ENCODE results near the gene PALB2. TPM values are rescaled to one million over a fixed set of nuclear protein-coding genes. Genes with fewer than 3 reads are reported as not detected.
"Not testable (repeated sequence)": the region's sequence is repeated elsewhere in the genome, so short reads cannot be mapped to it uniquely, and the experiment has no call there.

PALB2 gene
- total RNA-seq, 1 experiment from 2014 or later: 40.3 TPM

- no peak overlapping the region for H3K27ac Mint-ChIP-seq
- no CpG with 5 or more reads among the region's 14 CpGs for WGBS (ENCODE audit: extremely low coverage, insufficient read length, low lambda C conversion rate)
- H3K79me1 ChIP-seq (ENCODE audit: insufficient read depth, low read depth, low read length, poor library complexity, severe bottlenecking): no peaks in the 10 kb centered on the region
- no peaks in the 10 kb centered on the region for H3K4me1 Mint-ChIP-seq
- no peak overlapping the region for H3K23ac ChIP-seq (ENCODE audit: insufficient read length, low read depth, low read length)
- H3K4me2 ChIP-seq (ENCODE audit: insufficient read depth, insufficient read length, low read length): no peak overlapping the region
- H3K14ac ChIP-seq (ENCODE audit: insufficient read depth, low read length): no peak overlapping the region
- H3K27me3 ChIP-seq (ENCODE audit: insufficient read depth, low read length): no peaks in the 10 kb centered on the region
- TF ChIP-seq CTCF (conservative IDR thresholded peaks at IDR 0.05): no peak
- H4K5ac ChIP-seq (ENCODE audit: insufficient read length, low read depth, low read length): no peak overlapping the region
- H3K9me3 Mint-ChIP-seq: peaks cover 0 to 1% of the 10 kb centered on the region in 2 experiments; a peak in 1 of 5 replicates
- H3K9me3 ChIP-seq (ENCODE audit: control insufficient read depth, low read depth, low read length): no peaks in the 10 kb centered on the region
- H3K36me3 Mint-ChIP-seq (ENCODE audit: insufficient read depth in 1 of 3, low read depth in 3 of 3): peaks cover 22 to 89% (median 83%) of the 10 kb centered on the region in 3 experiments
- no peaks in the 10 kb centered on the region for H3K79me2 ChIP-seq (ENCODE audit: insufficient read depth, low read length)
- H4K20me1 ChIP-seq (ENCODE audit: control insufficient read depth, insufficient read depth, insufficient read length): no peaks in the 10 kb centered on the region
- no peak overlapping the region for H2AFZ ChIP-seq (ENCODE audit: low read length)
- no peak overlapping the region for H3T11ph ChIP-seq (ENCODE audit: low read length)
- no peak overlapping the region for H3K27ac ChIP-seq (ENCODE audit: insufficient read length, low read depth, low read length)
- peaks cover 3% of the 10 kb centered on the region for H3K23me2 ChIP-seq (ENCODE audit: insufficient read length, low read depth, low read length, poor library complexity, severe bottlenecking)
- H2BK20ac ChIP-seq (ENCODE audit: low read depth, low read length, poor library complexity, severe bottlenecking): no peak overlapping the region
- no peak overlapping the region for H4K91ac ChIP-seq (ENCODE audit: insufficient read length, low read depth, low read length)
- H3K27me3 Mint-ChIP-seq (ENCODE audit: low read depth): no peaks in the 10 kb centered on the region
- no peak overlapping the region for H4K8ac ChIP-seq (replicated peaks; ENCODE audit: insufficient read length, low read depth, low read length)
- H2BK120ac ChIP-seq (ENCODE audit: low read depth, low read length, poor library complexity, severe bottlenecking): no peak overlapping the region
- H3K4ac ChIP-seq (ENCODE audit: low read depth, low read length): no peak overlapping the region
- no peak overlapping the region for H2BK5ac ChIP-seq (ENCODE audit: insufficient read length, low read length)
- H2BK15ac ChIP-seq (ENCODE audit: low read depth, low read length): no peak overlapping the region
- H2AK5ac ChIP-seq (ENCODE audit: insufficient read length, low read length): no peak overlapping the region
- DNase-seq: no peak
- no peaks in the 10 kb centered on the region for H3K4me1 ChIP-seq (ENCODE audit: insufficient read depth, low read length)
- no peak overlapping the region for H3K56ac ChIP-seq (ENCODE audit: insufficient read length, low read depth, low read length)
- no peak overlapping the region for H3K18ac ChIP-seq (ENCODE audit: insufficient read length, low read depth, low read length)
- H2BK12ac ChIP-seq (ENCODE audit: insufficient read length, low read depth, low read length): no peak overlapping the region
- H3K9ac ChIP-seq (ENCODE audit: extremely low read depth, insufficient read length, low read length): no peak overlapping the region
- no peak overlapping the region; a peak in 1 of 5 replicates for H3K4me3 Mint-ChIP-seq
Observed at GRCh38 chr16:23584186-23585076, 56.7 kb downstream of the PALB2 start.

GRCh38 chr16:23583271-23583670 is 57.8 kb downstream of the PALB2 start:
- H2BK20ac ChIP-seq (ENCODE audit: low read depth, low read length, poor library complexity, severe bottlenecking); H2AK5ac ChIP-seq (ENCODE audit: insufficient read length, low read length); H3K56ac ChIP-seq (ENCODE audit: insufficient read length, low read depth, low read length); H4K5ac ChIP-seq (ENCODE audit: insufficient read length, low read depth, low read length); H3K18ac ChIP-seq (ENCODE audit: insufficient read length, low read depth, low read length); H3K9me3 Mint-ChIP-seq; H3K4me3 Mint-ChIP-seq; H2BK120ac ChIP-seq (ENCODE audit: low read depth, low read length, poor library complexity, severe bottlenecking); H2BK12ac ChIP-seq (ENCODE audit: insufficient read length, low read depth, low read length); H3K27me3 Mint-ChIP-seq (ENCODE audit: low read depth); H4K91ac ChIP-seq (ENCODE audit: insufficient read length, low read depth, low read length); H2BK5ac ChIP-seq (ENCODE audit: insufficient read length, low read length); H3K23ac ChIP-seq (ENCODE audit: insufficient read length, low read depth, low read length); H3K9me3 ChIP-seq (ENCODE audit: control insufficient read depth, low read depth, low read length); H3K79me2 ChIP-seq (ENCODE audit: insufficient read depth, low read length); H2BK15ac ChIP-seq (ENCODE audit: low read depth, low read length); H3K9ac ChIP-seq (ENCODE audit: extremely low read depth, insufficient read length, low read length); H3K27ac Mint-ChIP-seq; H3K14ac ChIP-seq (ENCODE audit: insufficient read depth, low read length); H3K4me2 ChIP-seq (ENCODE audit: insufficient read depth, insufficient read length, low read length); H2AFZ ChIP-seq (ENCODE audit: low read length); H3K23me2 ChIP-seq (ENCODE audit: insufficient read length, low read depth, low read length, poor library complexity, severe bottlenecking); DNase-seq; H4K20me1 ChIP-seq (ENCODE audit: control insufficient read depth, insufficient read depth, insufficient read length); H3K4me1 Mint-ChIP-seq; H3K4ac ChIP-seq (ENCODE audit: low read depth, low read length); H3K79me1 ChIP-seq (ENCODE audit: insufficient read depth, low read depth, low read length, poor library complexity, severe bottlenecking); H4K8ac ChIP-seq (replicated peaks; ENCODE audit: insufficient read length, low read depth, low read length); H3K4me1 ChIP-seq (ENCODE audit: insufficient read depth, low read length); H3K27me3 ChIP-seq (ENCODE audit: insufficient read depth, low read length); H3K27ac ChIP-seq (ENCODE audit: insufficient read length, low read depth, low read length); H3T11ph ChIP-seq (ENCODE audit: low read length): not testable (repeated sequence)
- H3K36me3 Mint-ChIP-seq (ENCODE audit: insufficient read depth in 1 of 3, low read depth in 3 of 3): peaks cover 19 to 85% (median 74%) of the 10 kb centered on the region in 3 experiments
- WGBS (ENCODE audit: extremely low coverage, insufficient read length, low lambda C conversion rate): no CpG with 5 or more reads among the region's 30 CpGs
